Keratinocyte (primary cell): ENCODE data around the gene IFT43.

Experiments
- EZH2 ChIP-seq: IDR thresholded peaks from one replicate; pipeline ENCODE4 v1.6.1; 2012; ENCODE audit warnings: inconsistent platforms, mild to moderate bottlenecking, low read length, moderate library complexity
- TF ChIP-seq, protein P1 (sequence below), 3 experiments: IDR thresholded peaks in 1 of 3; conservative IDR thresholded peaks in 1 of 3; optimal IDR thresholded peaks in 1 of 3; 2 replicates in 2 of 3; 3 replicates in 1 of 3; pipeline versions ENCODE3 to v1.5.1; 2011; ENCODE audit warnings: low read length in 3 of 3, mild to moderate bottlenecking in 3 of 3, moderate library complexity in 2 of 3, control low read depth in 1 of 3, inconsistent platforms in 1 of 3; ENCODE audit not compliant: insufficient read depth in 2 of 3; ENCODE audit errors: extremely low read depth in 1 of 3

DNA sequence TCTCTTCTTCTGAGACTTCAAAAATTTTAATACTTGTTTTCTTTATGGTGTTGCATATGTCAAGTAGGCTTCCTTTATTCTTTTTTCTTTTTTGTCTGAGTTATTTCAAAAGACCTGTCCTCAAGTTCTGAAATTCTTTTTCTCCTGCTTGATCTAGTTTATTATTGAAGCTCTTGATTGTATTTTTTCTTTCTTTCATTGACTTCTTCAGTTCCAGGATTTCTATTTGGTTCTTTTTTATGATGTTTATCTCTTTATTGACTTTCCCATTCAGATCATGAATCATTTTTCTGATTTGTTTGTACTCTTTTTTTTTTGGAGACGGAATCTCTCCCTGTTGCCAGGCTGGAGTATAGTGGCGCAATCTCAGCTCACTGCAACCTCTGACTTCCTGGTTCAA is 34.1 kb downstream of the IFT43 start:
- no peak for TF ChIP-seq EZH2
- TF ChIP-seq, protein P1, sequence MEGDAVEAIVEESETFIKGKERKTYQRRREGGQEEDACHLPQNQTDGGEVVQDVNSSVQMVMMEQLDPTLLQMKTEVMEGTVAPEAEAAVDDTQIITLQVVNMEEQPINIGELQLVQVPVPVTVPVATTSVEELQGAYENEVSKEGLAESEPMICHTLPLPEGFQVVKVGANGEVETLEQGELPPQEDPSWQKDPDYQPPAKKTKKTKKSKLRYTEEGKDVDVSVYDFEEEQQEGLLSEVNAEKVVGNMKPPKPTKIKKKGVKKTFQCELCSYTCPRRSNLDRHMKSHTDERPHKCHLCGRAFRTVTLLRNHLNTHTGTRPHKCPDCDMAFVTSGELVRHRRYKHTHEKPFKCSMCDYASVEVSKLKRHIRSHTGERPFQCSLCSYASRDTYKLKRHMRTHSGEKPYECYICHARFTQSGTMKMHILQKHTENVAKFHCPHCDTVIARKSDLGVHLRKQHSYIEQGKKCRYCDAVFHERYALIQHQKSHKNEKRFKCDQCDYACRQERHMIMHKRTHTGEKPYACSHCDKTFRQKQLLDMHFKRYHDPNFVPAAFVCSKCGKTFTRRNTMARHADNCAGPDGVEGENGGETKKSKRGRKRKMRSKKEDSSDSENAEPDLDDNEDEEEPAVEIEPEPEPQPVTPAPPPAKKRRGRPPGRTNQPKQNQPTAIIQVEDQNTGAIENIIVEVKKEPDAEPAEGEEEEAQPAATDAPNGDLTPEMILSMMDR (optimal IDR thresholded peaks at IDR 0.05 in 1 of 3, IDR thresholded peaks at IDR 0.05 in 1 of 3, conservative IDR thresholded peaks at IDR 0.05 in 1 of 3; ENCODE audit: extremely low read depth in 1 of 3, insufficient read depth in 2 of 3, low read length in 3 of 3) = no peak
